Keratinocyte (primary cell): Measurements from ENCODE around the gene MGAT3.

Experiments used
- EZH2 ChIP-seq: IDR thresholded peaks from one replicate; pipeline ENCODE4 v1.6.1; 2012; ENCODE audit warnings: inconsistent platforms, mild to moderate bottlenecking, low read length, moderate library complexity
- TF ChIP-seq, protein P1 (sequence below), 3 experiments: IDR thresholded peaks in 1 of 3; conservative IDR thresholded peaks in 1 of 3; optimal IDR thresholded peaks in 1 of 3; 2 replicates in 2 of 3; 3 replicates in 1 of 3; pipeline versions ENCODE3 to v1.5.1; 2011; ENCODE audit warnings: low read length in 3 of 3, mild to moderate bottlenecking in 3 of 3, moderate library complexity in 2 of 3, control low read depth in 1 of 3, inconsistent platforms in 1 of 3; ENCODE audit not compliant: insufficient read depth in 2 of 3; ENCODE audit errors: extremely low read depth in 1 of 3

DNA sequence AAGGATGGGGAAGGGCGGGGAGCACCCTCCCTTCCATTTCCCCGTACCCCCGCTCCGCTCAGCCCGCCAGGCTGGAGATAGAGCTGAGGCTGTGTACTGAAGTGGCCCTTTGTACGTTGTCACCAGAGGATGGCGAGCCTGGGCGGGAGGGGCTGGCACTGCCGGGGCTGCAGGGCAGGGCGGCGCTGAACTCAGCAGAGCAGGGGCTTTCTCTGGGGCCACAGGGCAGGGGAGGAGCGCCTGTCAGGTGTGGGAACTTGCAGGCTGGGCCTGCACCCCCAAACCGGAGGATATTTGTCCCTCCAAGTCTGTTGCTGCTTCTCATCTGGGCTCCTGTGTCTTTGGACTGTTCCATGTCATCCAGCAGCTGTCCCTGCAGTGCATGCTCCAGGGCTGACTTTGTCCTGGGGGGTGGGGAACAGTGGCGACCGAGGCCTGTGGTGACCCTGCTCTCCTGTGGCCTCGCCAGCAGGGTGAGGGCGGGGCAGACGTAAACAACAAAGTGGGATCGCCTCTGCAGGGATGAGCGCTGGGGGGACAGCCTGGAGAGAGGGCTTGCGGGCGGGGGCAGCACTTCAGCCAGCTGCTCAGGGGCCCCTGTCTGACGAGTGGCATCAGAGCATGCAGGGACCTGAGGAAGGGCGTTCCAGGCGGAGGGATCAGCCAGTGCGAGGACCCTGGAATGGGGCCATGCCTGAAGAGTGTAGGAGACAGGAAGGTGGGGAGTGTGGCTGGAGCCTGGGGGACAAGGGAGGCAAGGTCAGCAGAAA lies 13.1 kb downstream of the MGAT3 start:
- TF ChIP-seq, protein P1, sequence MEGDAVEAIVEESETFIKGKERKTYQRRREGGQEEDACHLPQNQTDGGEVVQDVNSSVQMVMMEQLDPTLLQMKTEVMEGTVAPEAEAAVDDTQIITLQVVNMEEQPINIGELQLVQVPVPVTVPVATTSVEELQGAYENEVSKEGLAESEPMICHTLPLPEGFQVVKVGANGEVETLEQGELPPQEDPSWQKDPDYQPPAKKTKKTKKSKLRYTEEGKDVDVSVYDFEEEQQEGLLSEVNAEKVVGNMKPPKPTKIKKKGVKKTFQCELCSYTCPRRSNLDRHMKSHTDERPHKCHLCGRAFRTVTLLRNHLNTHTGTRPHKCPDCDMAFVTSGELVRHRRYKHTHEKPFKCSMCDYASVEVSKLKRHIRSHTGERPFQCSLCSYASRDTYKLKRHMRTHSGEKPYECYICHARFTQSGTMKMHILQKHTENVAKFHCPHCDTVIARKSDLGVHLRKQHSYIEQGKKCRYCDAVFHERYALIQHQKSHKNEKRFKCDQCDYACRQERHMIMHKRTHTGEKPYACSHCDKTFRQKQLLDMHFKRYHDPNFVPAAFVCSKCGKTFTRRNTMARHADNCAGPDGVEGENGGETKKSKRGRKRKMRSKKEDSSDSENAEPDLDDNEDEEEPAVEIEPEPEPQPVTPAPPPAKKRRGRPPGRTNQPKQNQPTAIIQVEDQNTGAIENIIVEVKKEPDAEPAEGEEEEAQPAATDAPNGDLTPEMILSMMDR (optimal IDR thresholded peaks at IDR 0.05 in 1 of 3, IDR thresholded peaks at IDR 0.05 in 1 of 3, conservative IDR thresholded peaks at IDR 0.05 in 1 of 3; ENCODE audit: extremely low read depth in 1 of 3, insufficient read depth in 2 of 3, low read length in 3 of 3): no peak
- TF ChIP-seq EZH2: no peak
